ENCODE measurements around the gene DNAL4. TPM values are rescaled to one million over a fixed set of nuclear protein-coding genes. Genes with fewer than 3 reads are reported as not detected.

DNAL4 gene, protein sequence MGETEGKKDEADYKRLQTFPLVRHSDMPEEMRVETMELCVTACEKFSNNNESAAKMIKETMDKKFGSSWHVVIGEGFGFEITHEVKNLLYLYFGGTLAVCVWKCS
- total RNA-seq: 16.6 and 16.8 TPM in 2 replicates

DNA sequence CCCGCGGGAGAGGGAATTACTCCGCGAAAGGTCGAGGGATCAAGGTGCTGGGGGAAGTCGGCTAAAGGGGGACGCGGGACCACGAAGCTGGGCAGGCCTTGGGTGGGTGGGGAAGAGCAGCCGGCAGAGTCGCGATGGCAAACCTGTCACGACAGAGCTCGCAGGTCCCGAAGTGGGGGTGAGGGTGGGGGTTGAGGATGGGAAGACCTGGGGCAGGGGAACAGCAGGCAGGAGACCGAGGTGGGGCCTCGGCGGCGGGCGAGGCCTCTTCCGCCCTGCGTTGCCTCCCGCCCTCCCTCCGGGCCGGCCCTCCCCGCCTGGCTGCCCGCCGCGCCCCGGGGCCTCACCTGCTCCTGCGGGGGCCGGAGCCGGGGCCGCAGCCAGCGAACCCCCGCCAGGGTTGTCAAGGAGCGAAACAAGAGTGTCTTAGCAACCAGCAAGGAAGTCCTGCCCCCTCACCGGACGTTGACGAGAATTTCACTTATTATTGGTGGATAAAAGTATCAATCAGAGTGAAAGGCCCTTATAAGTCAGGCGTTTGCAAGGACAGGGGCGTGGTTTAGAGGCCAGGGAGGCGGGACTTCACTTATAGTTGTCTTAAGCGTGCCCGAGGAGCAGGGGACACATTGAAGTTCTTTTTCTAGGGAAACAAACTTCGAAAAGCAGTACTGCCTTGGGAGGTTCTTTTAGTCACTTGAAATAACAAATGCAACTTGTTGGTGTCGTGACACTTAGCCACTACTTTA, at the start of gene DNAL4:
Gene DNAL4, minus strand, starts transcription at position 423 of the 746 bp plus-strand sequence. CDS start 11,412 bp downstream, outside the sequence.

DNA sequence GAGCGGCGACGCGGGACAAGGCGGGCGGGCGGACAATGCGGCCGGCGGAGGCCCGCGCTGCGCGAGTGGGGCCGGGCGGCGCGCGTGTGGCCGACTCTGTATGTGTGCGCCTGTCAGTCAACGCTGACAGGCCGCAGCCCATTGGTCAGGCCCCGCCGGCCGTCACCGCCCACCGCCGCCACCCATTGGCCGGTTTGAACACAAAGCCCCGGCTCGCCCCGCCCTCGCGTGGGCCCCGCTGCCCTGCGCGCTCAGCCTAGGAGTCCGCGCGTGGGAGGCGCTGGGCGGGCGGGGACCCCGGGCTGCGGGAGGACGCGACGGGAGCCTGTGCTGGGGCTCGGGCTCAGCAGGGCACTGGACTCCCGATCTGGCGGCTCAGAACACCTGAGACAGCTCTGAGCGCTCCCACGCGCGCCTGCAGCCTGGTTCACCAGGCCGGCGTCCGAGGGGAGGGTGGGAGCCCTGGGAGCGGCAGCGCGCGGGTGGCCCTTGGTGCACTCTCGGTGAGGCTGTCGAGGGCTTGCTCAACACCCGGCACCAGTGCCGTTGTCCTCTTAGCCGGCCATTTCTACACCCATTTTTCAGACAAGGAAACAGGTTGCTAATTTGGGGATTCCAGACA, 37.9 kb downstream of the DNAL4 start, which contains the start of gene SUN2:
Gene SUN2, minus strand, starts transcription at position 88 of the 622 bp plus-strand sequence. CDS start 3,370 bp downstream, outside the sequence.

Small RNA genes within 50 kb of the gene (small RNA-seq; reads per million reads assigned to genes)
- gene AL021707.8 (ENCODE audit: low replicate concordance): 0.16 reads per million

Other genes starting within 250 kb of the DNAL4 start
- gene DMC1, start 224.0 kb downstream of the DNAL4 start, total RNA-seq: 0.88 and 4.3 TPM in 2 replicates
- gene FAM227A, start 137.8 kb downstream of the DNAL4 start, total RNA-seq: 1.3 and 1.8 TPM in 2 replicates
- gene CBY1, start 137.5 kb downstream of the DNAL4 start, total RNA-seq: 9.0 and 14.0 TPM in 2 replicates
- 49.5 and 79.6 TPM in 2 replicates for gene TOMM22, start 112.2 kb downstream of the DNAL4 start, total RNA-seq
- 46.6 and 56.6 TPM in 2 replicates for gene JOSD1, start 93.2 kb downstream of the DNAL4 start, total RNA-seq
- 48.0 and 54.7 TPM in 2 replicates for gene GTPBP1, start 88.2 kb downstream of the DNAL4 start, total RNA-seq
- gene SUN2, start 38.1 kb downstream of the DNAL4 start, total RNA-seq: 65.9 and 160 TPM in 2 replicates
- gene NPTXR, start 49.9 kb upstream of the DNAL4 start, total RNA-seq: 1.9 and 2.4 TPM in 2 replicates
- 30.9 and 70.6 TPM in 2 replicates for gene CBX6, start 78.1 kb upstream of the DNAL4 start, total RNA-seq
- not detected in 2 replicates for gene APOBEC3A, start 163.5 kb upstream of the DNAL4 start, total RNA-seq
- gene APOBEC3B, start 188.2 kb upstream of the DNAL4 start, total RNA-seq: 0.44 and 8.6 TPM in 2 replicates
- 11.6 and 15.9 TPM in 2 replicates for gene APOBEC3C, start 220.1 kb upstream of the DNAL4 start, total RNA-seq
- gene APOBEC3D, start 227.0 kb upstream of the DNAL4 start, total RNA-seq: 2.0 and 3.3 TPM in 2 replicates
- gene APOBEC3F, start 246.7 kb upstream of the DNAL4 start, total RNA-seq: 2.0 and 2.6 TPM in 2 replicates

Data from placental pericyte (primary cell).